Effector CD8-positive, alpha-beta T cell (primary cell): ENCODE data around the gene ALDH16A1.

ENCODE experiments used
- DNase-seq: peaks from one replicate; lab custom pipeline; 2025; lab: John Stamatoyannopoulos, UW

Gene ALDH16A1

GRCh38 chr19:49423985-49424303 is 29.1 kb upstream of the ALDH16A1 start:
- no peak for DNase-seq

- DNase-seq, result no peak
Observed at GRCh38 chr19:49425178-49425577, 27.8 kb upstream of the ALDH16A1 start, which contains the start of gene GFY. TSS of gene GFY (plus strand) at chr19:49425388. CDS start at chr19:49426431, 1,043 bp downstream.

GRCh38 chr19:49425922-49426592 is 27.0 kb upstream of the ALDH16A1 start:
- no peak for DNase-seq

- no peak for DNase-seq
Observed at GRCh38 chr19:49427339-49427738, 25.7 kb upstream of the ALDH16A1 start.

GRCh38 chr19:49427855-49428546 is 25.0 kb upstream of the ALDH16A1 start:
- DNase-seq, result no peak

GRCh38 chr19:49428547-49429451 is 24.2 kb upstream of the ALDH16A1 start:
- no peak for DNase-seq

- no peak for DNase-seq
Observed at GRCh38 chr19:49430172-49430677, 22.8 kb upstream of the ALDH16A1 start.

GRCh38 chr19:49430678-49431329 is 22.2 kb upstream of the ALDH16A1 start:
- no peak for DNase-seq

- no peak for DNase-seq
Observed at GRCh38 chr19:49431330-49431749, 21.7 kb upstream of the ALDH16A1 start.

- DNase-seq, result no peak
Observed at GRCh38 chr19:49432141-49433073, 20.6 kb upstream of the ALDH16A1 start.

GRCh38 chr19:49433240-49433901 is 19.7 kb upstream of the ALDH16A1 start:
- DNase-seq, result no peak

GRCh38 chr19:49434907-49435583 is 18.0 kb upstream of the ALDH16A1 start:
- no peak for DNase-seq

- no peak for DNase-seq
Observed at GRCh38 chr19:49435670-49436069, 17.4 kb upstream of the ALDH16A1 start.

GRCh38 chr19:49436381-49437017 is 16.5 kb upstream of the ALDH16A1 start:
- DNase-seq, result peak; percentile 37

GRCh38 chr19:49437231-49437630 is 15.8 kb upstream of the ALDH16A1 start:
- no peak for DNase-seq

GRCh38 chr19:49438261-49438660 is 14.8 kb upstream of the ALDH16A1 start:
- no peak for DNase-seq

GRCh38 chr19:49439836-49440235 is 13.2 kb upstream of the ALDH16A1 start:
- DNase-seq, result no peak

GRCh38 chr19:49440439-49441209 is 12.4 kb upstream of the ALDH16A1 start:
- no peak for DNase-seq
